ENCODE measurements around the gene RSRC2. TPM values are rescaled to one million over a fixed set of nuclear protein-coding genes. Genes with fewer than 3 reads are reported as not detected.

Gene RSRC2
- total and polyA plus RNA-seq, 9 of the 15 experiments (the other 6 are each of a cell fraction or from before 2014, with no cell fraction given) = 52.6 to 123 (median 80.3) TPM

DNA sequence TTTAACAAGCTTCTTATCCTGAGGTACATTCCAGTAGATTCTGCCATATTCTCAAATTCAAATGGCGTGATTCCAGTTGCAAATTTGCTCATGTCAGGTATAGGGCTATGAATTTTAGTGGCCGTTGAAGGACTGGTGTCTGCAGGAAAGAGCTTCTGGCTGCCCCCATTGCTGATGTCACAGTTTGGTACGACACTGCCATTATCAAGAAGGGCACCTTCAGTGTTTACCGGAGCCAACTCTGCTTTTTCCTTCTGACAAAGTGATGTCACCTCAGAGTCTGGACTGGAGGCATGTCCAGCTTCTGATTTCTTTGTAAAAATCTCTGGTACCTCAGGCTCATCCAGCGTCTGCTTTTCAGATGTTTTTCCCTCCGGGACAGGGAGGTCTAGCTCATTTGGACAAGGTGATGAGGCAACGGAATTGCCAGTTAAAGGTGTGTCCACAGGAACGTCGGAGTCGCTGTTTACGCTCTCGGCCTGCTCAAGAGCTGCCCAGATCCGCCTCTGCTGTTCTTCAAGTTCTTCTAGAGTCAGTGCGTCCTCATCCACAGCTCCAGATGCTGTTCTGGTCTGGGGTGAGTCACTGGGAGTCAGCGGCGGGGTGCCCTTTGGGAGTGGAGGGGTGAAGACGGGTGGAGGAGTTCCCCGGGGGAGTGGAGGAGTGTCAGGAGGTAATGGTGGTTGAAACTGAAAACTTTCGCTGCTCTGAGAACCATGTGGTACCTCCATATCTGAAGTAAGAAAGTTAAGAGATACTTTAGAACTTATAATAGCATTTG is 53.0 kb downstream of the RSRC2 start:
- 63% methylated on average over 18 of the region's 19 CpGs for WGBS (ENCODE audit: insufficient coverage, low coverage, missing lambda C conversion rate)
- H3K27me3 ChIP-seq (ENCODE audit: control insufficient read depth in 2 of 2, insufficient read depth in 2 of 2, low read length in 2 of 2) = no peaks in the 10 kb centered on the region
- peak overlapping the region; percentile 5; the same call in 1 of the 3 replicates for H3K27ac ChIP-seq (ENCODE audit: extremely low read depth, low read depth, low read length)
- ChIA-PET POLR2A (interaction anchor here (1.2 to 4.0 kb wide), 5 partner anchors 11 to 74 kb away, joined by 4 to 43 read pairs (median 8); no protein-coding TSS in a partner anchor), CTCF (ENCODE audit: low intra/inter-chr PET ratio) (no interaction called here)
- H2AFZ ChIP-seq (ENCODE audit: low read depth, low read length) = no peak overlapping the region
- 0 out of 5 replicates have a peak, but pooled peaks cover 0 to 5% of the 10 kb centered on the region in 2 experiments for H3K4me1 ChIP-seq (replicated peaks in 1 of 2; ENCODE audit: control insufficient read depth in 2 of 2, insufficient read depth in 2 of 2, low read length in 2 of 2)
- FAIRE-seq (no peak), ATAC-seq (peak; percentile 25), DNase-seq (ENCODE audit: extremely low read depth in 1 of 4, low spot score in 3 of 4) (peak; percentile 20 to 42 (median 30))
- peak overlapping the region in 1 of 2 experiments; percentile 59; a peak in 1 of 4 replicates for H3K9ac ChIP-seq (ENCODE audit: insufficient read depth in 1 of 2, low read depth in 2 of 2, low read length in 2 of 2)
- no peaks in the 10 kb centered on the region for H3K79me2 ChIP-seq (ENCODE audit: control insufficient read depth, insufficient read depth, low read length)
- no peaks in the 10 kb centered on the region for H3K9me1 ChIP-seq (ENCODE audit: control insufficient read depth, insufficient read depth, low read length)
- no peaks in the 10 kb centered on the region for H3K9me3 ChIP-seq (replicated peaks; ENCODE audit: control insufficient read depth, insufficient read depth, low read depth, low read length)
- in situ Hi-C loops (cut with MboI) (no loop called here), intact Hi-C loops (cut with micrococcal nuclease) (no loop called here)
- no peak overlapping the region for H3K4me3 ChIP-seq
- no peaks in the 10 kb centered on the region for H4K20me1 ChIP-seq (replicated peaks; ENCODE audit: control insufficient read depth, insufficient read depth, low read length)
- BruUV-seq (replicated peaks) = no TSS peak
- no peak overlapping the region for H3K4me2 ChIP-seq (ENCODE audit: insufficient read depth, low read length)
- H3K36me3 ChIP-seq (ENCODE audit: control insufficient read depth, insufficient read depth, low read length) = peaks cover 63% of the 10 kb centered on the region
- TF ChIP-seq POLR2B (IDR thresholded peaks at IDR 0.05; ENCODE audit: low read depth, partially characterized antibody) = no peak
- TF ChIP-seq POLR2H (tag; IDR thresholded peaks at IDR 0.05; ENCODE audit: low read depth) = no peak
- TF ChIP-seq ZNF589 (CRISPR knock-in tag; IDR thresholded peaks at IDR 0.05; ENCODE audit: low read depth) = no peak
- TF ChIP-seq ZFP1 (CRISPR knock-in tag; IDR thresholded peaks at IDR 0.05) = no peak
- peak; percentile 27; the same call in 1 of the 2 replicates for TF ChIP-seq ZNF263 (CRISPR knock-in tag; IDR thresholded peaks at IDR 0.05; ENCODE audit: borderline replicate concordance)
- TF ChIP-seq, protein P1, sequence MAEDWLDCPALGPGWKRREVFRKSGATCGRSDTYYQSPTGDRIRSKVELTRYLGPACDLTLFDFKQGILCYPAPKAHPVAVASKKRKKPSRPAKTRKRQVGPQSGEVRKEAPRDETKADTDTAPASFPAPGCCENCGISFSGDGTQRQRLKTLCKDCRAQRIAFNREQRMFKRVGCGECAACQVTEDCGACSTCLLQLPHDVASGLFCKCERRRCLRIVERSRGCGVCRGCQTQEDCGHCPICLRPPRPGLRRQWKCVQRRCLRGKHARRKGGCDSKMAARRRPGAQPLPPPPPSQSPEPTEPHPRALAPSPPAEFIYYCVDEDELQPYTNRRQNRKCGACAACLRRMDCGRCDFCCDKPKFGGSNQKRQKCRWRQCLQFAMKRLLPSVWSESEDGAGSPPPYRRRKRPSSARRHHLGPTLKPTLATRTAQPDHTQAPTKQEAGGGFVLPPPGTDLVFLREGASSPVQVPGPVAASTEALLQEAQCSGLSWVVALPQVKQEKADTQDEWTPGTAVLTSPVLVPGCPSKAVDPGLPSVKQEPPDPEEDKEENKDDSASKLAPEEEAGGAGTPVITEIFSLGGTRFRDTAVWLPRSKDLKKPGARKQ (CRISPR knock-in tag; IDR thresholded peaks at IDR 0.05) = no peak
- no peak for TF ChIP-seq PRPF4 (IDR thresholded peaks at IDR 0.05; ENCODE audit: insufficient read depth, low read depth, low read length, poor library complexity, severe bottlenecking)
- peak; percentile 75; the same call in 1 of the 2 replicates for TF ChIP-seq FOSL1 (tag; conservative IDR thresholded peaks at IDR 0.05)
- 0 out of 4 replicates have a peak, but pooled peaks of 1 of the 2 experiments have one; percentile 36 for TF ChIP-seq MAZ (CRISPR knock-in tag; conservative IDR thresholded peaks at IDR 0.05 in 1 of 2, IDR thresholded peaks at IDR 0.05 in 1 of 2)
- no peak for TF ChIP-seq POLR2AphosphoS5 (IDR thresholded peaks at IDR 0.05; ENCODE audit: control insufficient read depth, insufficient read depth, low read depth, low read length)
- TF ChIP-seq JUND (IDR thresholded peaks at IDR 0.05; ENCODE audit: borderline replicate concordance, low read depth, low read length) = peak; percentile 57
- no peak; the same call in 2 of the 3 replicates for TF ChIP-seq JUND (tag; IDR thresholded peaks at IDR 0.05; ENCODE audit: borderline replicate concordance, low read depth, low read length)
- TF ChIP-seq, protein P2, sequence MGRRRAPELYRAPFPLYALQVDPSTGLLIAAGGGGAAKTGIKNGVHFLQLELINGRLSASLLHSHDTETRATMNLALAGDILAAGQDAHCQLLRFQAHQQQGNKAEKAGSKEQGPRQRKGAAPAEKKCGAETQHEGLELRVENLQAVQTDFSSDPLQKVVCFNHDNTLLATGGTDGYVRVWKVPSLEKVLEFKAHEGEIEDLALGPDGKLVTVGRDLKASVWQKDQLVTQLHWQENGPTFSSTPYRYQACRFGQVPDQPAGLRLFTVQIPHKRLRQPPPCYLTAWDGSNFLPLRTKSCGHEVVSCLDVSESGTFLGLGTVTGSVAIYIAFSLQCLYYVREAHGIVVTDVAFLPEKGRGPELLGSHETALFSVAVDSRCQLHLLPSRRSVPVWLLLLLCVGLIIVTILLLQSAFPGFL (CRISPR knock-in tag; IDR thresholded peaks at IDR 0.05) = no peak
- TF ChIP-seq, protein P3, sequence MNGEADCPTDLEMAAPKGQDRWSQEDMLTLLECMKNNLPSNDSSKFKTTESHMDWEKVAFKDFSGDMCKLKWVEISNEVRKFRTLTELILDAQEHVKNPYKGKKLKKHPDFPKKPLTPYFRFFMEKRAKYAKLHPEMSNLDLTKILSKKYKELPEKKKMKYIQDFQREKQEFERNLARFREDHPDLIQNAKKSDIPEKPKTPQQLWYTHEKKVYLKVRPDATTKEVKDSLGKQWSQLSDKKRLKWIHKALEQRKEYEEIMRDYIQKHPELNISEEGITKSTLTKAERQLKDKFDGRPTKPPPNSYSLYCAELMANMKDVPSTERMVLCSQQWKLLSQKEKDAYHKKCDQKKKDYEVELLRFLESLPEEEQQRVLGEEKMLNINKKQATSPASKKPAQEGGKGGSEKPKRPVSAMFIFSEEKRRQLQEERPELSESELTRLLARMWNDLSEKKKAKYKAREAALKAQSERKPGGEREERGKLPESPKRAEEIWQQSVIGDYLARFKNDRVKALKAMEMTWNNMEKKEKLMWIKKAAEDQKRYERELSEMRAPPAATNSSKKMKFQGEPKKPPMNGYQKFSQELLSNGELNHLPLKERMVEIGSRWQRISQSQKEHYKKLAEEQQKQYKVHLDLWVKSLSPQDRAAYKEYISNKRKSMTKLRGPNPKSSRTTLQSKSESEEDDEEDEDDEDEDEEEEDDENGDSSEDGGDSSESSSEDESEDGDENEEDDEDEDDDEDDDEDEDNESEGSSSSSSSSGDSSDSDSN (IDR thresholded peaks at IDR 0.05; ENCODE audit: borderline replicate concordance in 1 of 2, low read depth in 2 of 2, low read length in 2 of 2) = no peak
- TF ChIP-seq HEY1 (CRISPR knock-in tag; IDR thresholded peaks at IDR 0.05; ENCODE audit: borderline replicate concordance) = no peak

Measured in K562 (cell line).